Liver (tissue), 9 donors: ENCODE results near the gene PRKCH. TPM values are rescaled to one million over a fixed set of nuclear protein-coding genes. Genes with fewer than 3 reads are reported as not detected.

Source experiments
- DNase-seq: peaks from one replicate; pipeline ENCODE4 v3.0.0-alpha.2; 2017; ENCODE audit warnings: low spot score
- H3K27ac ChIP-seq, 2 donors: one replicate each; pipeline ENCODE4 v1.7.0; 2013; ENCODE audit warnings: inconsistent platforms in 2 of 2, low read length in 2 of 2, control low read depth in 1 of 2, low read depth in 1 of 2, mild to moderate bottlenecking in 1 of 2
- H3K27me3 ChIP-seq, 4 donors: one replicate each; pipeline versions ENCODE4 v1.6.1 to v1.7.0; 2013; ENCODE audit warnings: low read length in 3 of 4, inconsistent platforms in 1 of 4, mild to moderate bottlenecking in 1 of 4, moderate library complexity in 1 of 4; ENCODE audit not compliant: control insufficient read depth in 4 of 4, insufficient read depth in 4 of 4
- H3K36me3 ChIP-seq, 4 donors: one replicate each; pipeline versions ENCODE4 v1.6.1 to v1.7.0; 2013; ENCODE audit warnings: low read length in 3 of 4, mild to moderate bottlenecking in 3 of 4, low read depth in 1 of 4, moderate library complexity in 1 of 4; ENCODE audit not compliant: control insufficient read depth in 4 of 4, insufficient read depth in 3 of 4
- H3K4me1 ChIP-seq, 4 donors: one replicate each; pipeline versions ENCODE4 v1.6.1 to v1.7.0; 2013; ENCODE audit warnings: low read length in 3 of 4, mild to moderate bottlenecking in 3 of 4, moderate library complexity in 1 of 4; ENCODE audit not compliant: control insufficient read depth in 4 of 4, insufficient read depth in 4 of 4
- H3K4me3 ChIP-seq, 3 donors: one replicate each; pipeline versions ENCODE4 v1.6.1 to v1.7.0; 2013; ENCODE audit warnings: low read length in 3 of 3, control low read depth in 1 of 3, low read depth in 1 of 3, mild to moderate bottlenecking in 1 of 3
- H3K9ac ChIP-seq, 2 donors: one replicate each; pipeline ENCODE4 v1.7.0; 2013; ENCODE audit warnings: low read length in 2 of 2, mild to moderate bottlenecking in 2 of 2, moderate library complexity in 2 of 2, control low read depth in 1 of 2, low read depth in 1 of 2
- H3K9me3 ChIP-seq, 4 donors: one replicate each; pipeline versions ENCODE4 v1.6.1 to v1.7.0; 2013; ENCODE audit warnings: low read length in 3 of 4; ENCODE audit not compliant: control insufficient read depth in 4 of 4
- CTCF ChIP-seq: fragments of 150-350 bp; IDR thresholded peaks from 2 replicates; pipeline ENCODE4 v1.5.1; 2017; ENCODE audit warnings: improper control_type of control experiment, low read depth, low read length; ENCODE audit not compliant: missing input control
- FOXA1 ChIP-seq: IDR thresholded peaks from 2 replicates; pipeline ENCODE4 v1.6.1; 2016; ENCODE audit warnings: antibody characterized with exemption
- FOXA2 ChIP-seq: IDR thresholded peaks from 2 replicates; pipeline ENCODE4 v1.6.1; 2016; ENCODE audit warnings: antibody characterized with exemption
- GABPA ChIP-seq, 2 donors: IDR thresholded peaks in 1 of 2; conservative IDR thresholded peaks in 1 of 2; 2 replicates each; pipeline ENCODE4 v1.6.1; 2016; ENCODE audit warnings: antibody characterized with exemption in 2 of 2, mild to moderate bottlenecking in 1 of 2, moderate library complexity in 1 of 2
- HNF4A ChIP-seq, 2 donors: conservative IDR thresholded peaks; 2 replicates each; pipeline ENCODE4 v1.6.1; 2016; ENCODE audit warnings: antibody characterized with exemption in 2 of 2, mild to moderate bottlenecking in 2 of 2
- HNF4G ChIP-seq: IDR thresholded peaks from 2 replicates; pipeline ENCODE4 v1.6.1; 2016; ENCODE audit warnings: antibody characterized with exemption
- NR2F2 ChIP-seq: IDR thresholded peaks from 2 replicates; pipeline ENCODE4 v1.6.1; 2016; ENCODE audit warnings: antibody characterized with exemption
- RAD21 ChIP-seq, 2 donors: IDR thresholded peaks; 2 replicates each; pipeline ENCODE4 v1.6.1; 2016; ENCODE audit warnings: antibody characterized with exemption in 2 of 2, mild to moderate bottlenecking in 2 of 2
- SP1 ChIP-seq: IDR thresholded peaks from 2 replicates; pipeline ENCODE4 v1.6.1; 2018; ENCODE audit warnings: antibody characterized with exemption, mild to moderate bottlenecking
- TAF1 ChIP-seq: conservative IDR thresholded peaks from 2 replicates; pipeline ENCODE4 v1.6.1; 2016; ENCODE audit warnings: antibody characterized with exemption, mild to moderate bottlenecking
- YY1 ChIP-seq: IDR thresholded peaks from 2 replicates; pipeline ENCODE4 v1.6.1; 2016; ENCODE audit warnings: antibody characterized with exemption, mild to moderate bottlenecking
- WGBS: extraction: QIAGEN DNeasy Blood & Tissue Kit; methylation state at CpG from one replicate; pipeline ENCODE4 v1.1.7; 2013; 5-methylcytosine and 5-hydroxymethylcytosine counted together
- polyA plus RNA-seq, 2 donors: library from polyadenylated mRNA; stranded (reverse) in 1 of 2; unstranded in 1 of 2; fragments of 200-250 nt in 1 of 2; fragments of >200 nt in 1 of 2; fragmentation: Nextera tagmentation in 1 of 2; extraction: Ambion mirVana in 1 of 2; gene quantifications; one replicate each; pipeline versions ENCODE4 v1.2.1 to v1.2.3, GENCODE V29; 2013 to 2015
- total RNA-seq, 2 donors: library from RNA; depleted of rRNA; stranded (reverse); fragments of >200 nt; gene quantifications; one replicate each; pipeline ENCODE4 v1.2.3, GENCODE V29; 2014
- TF ChIP-seq, protein P1 (sequence below): IDR thresholded peaks from 2 replicates; pipeline ENCODE4 v1.6.1; 2016; ENCODE audit warnings: antibody characterized with exemption, mild to moderate bottlenecking
- TF ChIP-seq, protein P2 (sequence below): IDR thresholded peaks from 2 replicates; pipeline ENCODE4 v1.6.1; 2016; ENCODE audit warnings: antibody characterized with exemption
- donor health status: healthy.
- donor health status: healthy.
- donor health status: healthy.
- donor health status: healthy.
- donor health status: healthy.

The PRKCH gene
- total and polyA plus RNA-seq, 4 donors: 3.9 to 13.7 (median 7.0) TPM

DNA sequence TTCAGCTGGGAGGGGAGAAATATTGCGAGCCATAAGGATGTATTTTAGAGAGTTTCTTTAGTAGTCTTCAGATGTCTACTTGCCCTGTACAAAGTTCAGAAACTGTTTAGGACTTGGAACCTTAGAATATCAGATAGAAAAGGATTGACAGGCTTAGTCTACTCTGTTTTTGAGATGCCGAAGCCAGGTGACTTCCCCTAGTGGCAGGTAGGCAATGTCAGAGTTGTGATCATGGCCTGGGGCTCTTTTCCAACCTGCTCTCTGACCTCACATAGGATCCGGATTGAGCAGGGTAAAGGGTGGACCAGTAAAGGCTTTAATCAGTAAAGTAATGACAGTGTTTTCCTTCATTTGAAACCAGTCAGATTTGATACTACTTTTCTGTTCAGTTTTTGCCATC, 59.6 kb downstream of the PRKCH start:
- DNase-seq: no peak
- H3K36me3 ChIP-seq: no peaks in the 10 kb centered on the region
- 88% methylated on average over 3 of the region's 3 CpGs for WGBS
- TF ChIP-seq FOXA2: no peak
- TF ChIP-seq HNF4G: no peak
- TF ChIP-seq, protein P1, sequence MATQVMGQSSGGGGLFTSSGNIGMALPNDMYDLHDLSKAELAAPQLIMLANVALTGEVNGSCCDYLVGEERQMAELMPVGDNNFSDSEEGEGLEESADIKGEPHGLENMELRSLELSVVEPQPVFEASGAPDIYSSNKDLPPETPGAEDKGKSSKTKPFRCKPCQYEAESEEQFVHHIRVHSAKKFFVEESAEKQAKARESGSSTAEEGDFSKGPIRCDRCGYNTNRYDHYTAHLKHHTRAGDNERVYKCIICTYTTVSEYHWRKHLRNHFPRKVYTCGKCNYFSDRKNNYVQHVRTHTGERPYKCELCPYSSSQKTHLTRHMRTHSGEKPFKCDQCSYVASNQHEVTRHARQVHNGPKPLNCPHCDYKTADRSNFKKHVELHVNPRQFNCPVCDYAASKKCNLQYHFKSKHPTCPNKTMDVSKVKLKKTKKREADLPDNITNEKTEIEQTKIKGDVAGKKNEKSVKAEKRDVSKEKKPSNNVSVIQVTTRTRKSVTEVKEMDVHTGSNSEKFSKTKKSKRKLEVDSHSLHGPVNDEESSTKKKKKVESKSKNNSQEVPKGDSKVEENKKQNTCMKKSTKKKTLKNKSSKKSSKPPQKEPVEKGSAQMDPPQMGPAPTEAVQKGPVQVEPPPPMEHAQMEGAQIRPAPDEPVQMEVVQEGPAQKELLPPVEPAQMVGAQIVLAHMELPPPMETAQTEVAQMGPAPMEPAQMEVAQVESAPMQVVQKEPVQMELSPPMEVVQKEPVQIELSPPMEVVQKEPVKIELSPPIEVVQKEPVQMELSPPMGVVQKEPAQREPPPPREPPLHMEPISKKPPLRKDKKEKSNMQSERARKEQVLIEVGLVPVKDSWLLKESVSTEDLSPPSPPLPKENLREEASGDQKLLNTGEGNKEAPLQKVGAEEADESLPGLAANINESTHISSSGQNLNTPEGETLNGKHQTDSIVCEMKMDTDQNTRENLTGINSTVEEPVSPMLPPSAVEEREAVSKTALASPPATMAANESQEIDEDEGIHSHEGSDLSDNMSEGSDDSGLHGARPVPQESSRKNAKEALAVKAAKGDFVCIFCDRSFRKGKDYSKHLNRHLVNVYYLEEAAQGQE: no peak
- TF ChIP-seq HNF4A (conservative IDR thresholded peaks at IDR 0.05): no peak
- no peak for TF ChIP-seq GABPA (IDR thresholded peaks at IDR 0.05 in 1 of 2, conservative IDR thresholded peaks at IDR 0.05 in 1 of 2)
- TF ChIP-seq TAF1: no peak
- H3K9me3 ChIP-seq: no peaks in the 10 kb centered on the region
- no peaks in the 10 kb centered on the region for H3K27me3 ChIP-seq
- no peak overlapping the region for H3K4me3 ChIP-seq
- H3K4me1 ChIP-seq: no peaks in the 10 kb centered on the region
- H3K9ac ChIP-seq: no peak overlapping the region
- no peak overlapping the region for H3K27ac ChIP-seq

DNA sequence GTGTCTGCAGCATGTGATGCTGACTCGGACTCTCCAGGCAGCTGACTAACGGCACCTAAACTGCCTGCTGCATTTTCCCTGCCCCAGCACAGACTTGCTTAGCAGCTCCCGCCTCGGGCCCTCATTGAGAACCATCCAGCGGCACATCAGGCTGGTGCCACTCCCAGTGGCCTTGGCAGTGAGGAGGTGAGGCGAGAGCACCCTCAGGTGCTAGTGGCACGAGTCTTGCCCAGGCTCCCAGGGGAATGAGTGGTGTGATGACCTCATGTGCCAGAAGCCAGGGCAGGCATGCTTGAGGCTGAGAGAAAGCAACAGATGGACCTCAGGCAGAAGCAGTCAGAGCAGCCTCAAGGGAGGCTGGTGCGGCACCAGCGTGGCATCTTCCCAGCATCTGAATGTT, 60.2 kb downstream of the PRKCH start:
- H3K9ac ChIP-seq: no peak overlapping the region
- H3K36me3 ChIP-seq: no peaks in the 10 kb centered on the region
- H3K27me3 ChIP-seq: no peaks in the 10 kb centered on the region
- no peak overlapping the region for H3K27ac ChIP-seq
- no peak overlapping the region for H3K4me3 ChIP-seq
- TF ChIP-seq, protein P1: no peak
- no peaks in the 10 kb centered on the region for H3K9me3 ChIP-seq
- WGBS: 87% methylated on average over 9 of the region's 9 CpGs
- no peaks in the 10 kb centered on the region for H3K4me1 ChIP-seq
- DNase-seq: no peak

GRCh38 chr14:61382842-61383241, 61.5 kb downstream of the PRKCH start:
- Histone ChIP-seq H3K9me3 (no peaks in the 10 kb centered on the region), H3K27me3 (no peaks in the 10 kb centered on the region), H3K4me3 (no peak overlapping the region), H3K4me1 (no peaks in the 10 kb centered on the region), H3K36me3 (no peaks in the 10 kb centered on the region), H3K9ac (no peak overlapping the region), H3K27ac (no peak overlapping the region)
- DNase-seq: no peak
- 90% methylated on average over 2 of the region's 2 CpGs for WGBS
- TF ChIP-seq, protein P1: no peak
- no peak for TF ChIP-seq RAD21 (IDR thresholded peaks at IDR 0.05)
- no peak for TF ChIP-seq SP1
- TF ChIP-seq NR2F2: no peak
- TF ChIP-seq FOXA2: no peak
- TF ChIP-seq, protein P2, sequence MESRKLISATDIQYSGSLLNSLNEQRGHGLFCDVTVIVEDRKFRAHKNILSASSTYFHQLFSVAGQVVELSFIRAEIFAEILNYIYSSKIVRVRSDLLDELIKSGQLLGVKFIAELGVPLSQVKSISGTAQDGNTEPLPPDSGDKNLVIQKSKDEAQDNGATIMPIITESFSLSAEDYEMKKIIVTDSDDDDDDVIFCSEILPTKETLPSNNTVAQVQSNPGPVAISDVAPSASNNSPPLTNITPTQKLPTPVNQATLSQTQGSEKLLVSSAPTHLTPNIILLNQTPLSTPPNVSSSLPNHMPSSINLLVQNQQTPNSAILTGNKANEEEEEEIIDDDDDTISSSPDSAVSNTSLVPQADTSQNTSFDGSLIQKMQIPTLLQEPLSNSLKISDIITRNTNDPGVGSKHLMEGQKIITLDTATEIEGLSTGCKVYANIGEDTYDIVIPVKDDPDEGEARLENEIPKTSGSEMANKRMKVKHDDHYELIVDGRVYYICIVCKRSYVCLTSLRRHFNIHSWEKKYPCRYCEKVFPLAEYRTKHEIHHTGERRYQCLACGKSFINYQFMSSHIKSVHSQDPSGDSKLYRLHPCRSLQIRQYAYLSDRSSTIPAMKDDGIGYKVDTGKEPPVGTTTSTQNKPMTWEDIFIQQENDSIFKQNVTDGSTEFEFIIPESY: no peak
- TF ChIP-seq CTCF: no peak
- no peak for TF ChIP-seq FOXA1
- TF ChIP-seq YY1: no peak
